ELF-1 (cell line): ENCODE results near the gene NPHS1.
"Not testable (repeated sequence)": the region's sequence is repeated elsewhere in the genome, so short reads cannot be mapped to it uniquely, and the experiment has no call there.

Experiments used
- DNase-seq: peaks from one replicate; pipeline ENCODE4 v3.0.0-alpha.2; 2016; ENCODE audit warnings: low read depth, low spot score

The NPHS1 gene

DNA sequence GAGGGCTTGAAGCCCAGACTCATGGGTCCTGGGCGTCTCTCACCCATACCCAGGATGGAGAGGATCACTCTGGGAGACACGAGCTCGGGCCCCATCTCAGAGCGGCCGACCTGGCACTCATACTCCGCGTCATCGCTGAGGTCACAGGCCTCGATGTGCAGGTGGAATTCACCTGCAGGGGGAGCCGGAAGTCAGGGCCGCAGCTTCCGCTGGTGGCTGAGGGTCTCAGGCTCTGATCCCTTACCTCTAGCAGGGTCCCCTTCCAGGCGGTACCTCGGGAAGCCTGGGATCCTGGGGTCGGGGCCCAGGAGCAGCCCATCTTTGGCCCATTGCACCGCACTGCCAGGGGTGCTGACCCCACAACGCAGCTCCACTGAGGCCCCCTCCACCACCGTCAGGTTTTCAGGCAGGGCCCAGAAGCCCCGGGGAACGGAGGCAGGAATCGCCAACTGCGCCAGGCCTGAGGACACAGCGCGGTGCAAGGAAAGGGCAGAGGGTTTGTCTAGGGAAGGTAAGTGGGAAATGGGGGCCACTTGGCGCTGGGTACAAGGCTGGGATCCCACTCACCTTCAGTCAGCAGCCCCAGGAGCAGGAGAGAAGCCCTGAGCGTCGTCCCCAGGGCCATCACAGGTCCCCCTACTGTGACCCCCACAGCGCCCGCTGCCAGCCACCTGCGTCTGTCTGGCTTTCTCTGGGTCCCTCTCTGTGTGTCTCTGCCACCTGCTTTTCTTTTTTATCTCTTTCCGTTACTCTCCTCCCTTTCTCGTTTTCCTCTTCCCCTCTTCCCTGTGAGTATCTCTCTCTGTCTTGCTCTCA, 883 bp downstream of the NPHS1 start:
- DNase-seq, result peak; percentile 56

DNA sequence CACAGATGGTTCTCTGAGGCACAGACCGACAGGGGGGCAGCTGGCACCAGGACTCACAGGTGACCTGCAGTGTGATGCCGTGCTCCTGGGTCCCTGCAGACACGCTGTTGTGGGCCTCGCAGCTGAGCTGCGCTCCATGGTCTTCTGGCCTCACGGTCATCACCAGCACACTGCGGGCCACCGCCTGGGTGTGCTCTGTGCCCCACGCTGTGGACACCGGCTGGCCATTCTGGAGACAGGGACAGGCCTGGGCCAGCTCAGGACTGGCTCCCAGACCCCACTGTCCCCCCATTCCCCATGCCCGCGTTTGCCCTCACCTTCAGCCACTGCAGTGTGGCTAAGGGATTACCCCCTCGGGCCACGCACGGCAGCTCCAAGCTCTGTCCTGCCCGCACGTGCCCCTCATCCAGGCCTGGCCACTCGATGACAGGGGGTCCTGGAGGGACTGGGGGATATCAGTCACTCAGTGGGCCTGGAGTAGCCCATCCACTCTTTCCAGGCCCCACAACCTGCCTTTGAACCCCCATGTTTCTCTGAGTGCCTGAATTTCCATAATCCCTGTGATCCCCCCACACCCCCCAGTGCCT, 3.3 kb downstream of the NPHS1 start:
- no peak for DNase-seq

GRCh38 chr19:35848486-35848885, 3.8 kb downstream of the NPHS1 start:
- DNase-seq, result no peak

- no peak for DNase-seq
Observed at GRCh38 chr19:35847911-35848310, 4.4 kb downstream of the NPHS1 start.

- peak; percentile 30 for DNase-seq
Observed at GRCh38 chr19:35846038-35846668, 6.2 kb downstream of the NPHS1 start.

DNA sequence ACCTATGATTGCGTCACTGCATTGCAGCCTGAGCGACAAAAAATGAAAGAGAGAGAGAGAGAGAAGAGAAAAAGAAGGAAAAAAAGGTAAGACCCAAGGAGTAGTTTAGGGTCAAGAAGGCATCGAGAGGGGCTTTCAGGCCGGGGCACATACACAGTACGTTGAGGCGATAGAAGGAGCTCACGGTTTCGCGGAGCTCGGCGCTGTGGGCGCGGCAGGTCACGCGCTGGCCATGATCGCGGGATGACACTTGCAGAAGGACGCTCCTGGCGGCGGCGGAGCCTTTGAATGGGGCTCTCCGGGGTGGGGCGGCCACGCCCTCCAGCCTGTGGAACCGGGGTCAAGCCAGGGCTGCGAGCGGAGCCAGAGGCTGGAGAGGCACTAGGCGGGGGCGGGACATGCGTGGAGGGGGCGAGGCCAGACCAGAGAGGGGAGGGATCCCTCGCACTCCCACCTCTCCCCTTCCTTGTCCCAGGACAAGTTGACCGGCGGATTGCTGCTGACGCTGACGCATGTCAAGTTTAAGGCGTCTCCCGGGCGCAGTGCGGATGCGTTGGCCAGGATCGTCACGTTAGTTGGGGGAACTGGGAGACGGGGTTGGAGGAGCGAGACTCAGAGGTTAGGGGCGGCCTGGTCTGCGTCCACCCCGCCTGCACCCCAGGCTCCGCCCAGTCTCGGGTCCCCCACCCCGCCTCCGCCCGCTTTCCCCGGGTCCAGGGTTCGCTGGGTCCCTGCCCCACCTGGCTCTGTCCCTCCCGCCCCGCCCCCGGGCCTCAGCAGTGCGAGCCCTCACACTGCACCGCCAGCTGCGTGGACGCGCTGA, 6.9 kb downstream of the NPHS1 start:
- no peak for DNase-seq

GRCh38 chr19:35844482-35845214, 7.7 kb downstream of the NPHS1 start:
- no peak for DNase-seq

- peak; percentile 67 for DNase-seq
Observed at GRCh38 chr19:35843676-35844481, 8.4 kb downstream of the NPHS1 start.

GRCh38 chr19:35842666-35843272, 9.5 kb downstream of the NPHS1 start:
- no peak for DNase-seq

DNA sequence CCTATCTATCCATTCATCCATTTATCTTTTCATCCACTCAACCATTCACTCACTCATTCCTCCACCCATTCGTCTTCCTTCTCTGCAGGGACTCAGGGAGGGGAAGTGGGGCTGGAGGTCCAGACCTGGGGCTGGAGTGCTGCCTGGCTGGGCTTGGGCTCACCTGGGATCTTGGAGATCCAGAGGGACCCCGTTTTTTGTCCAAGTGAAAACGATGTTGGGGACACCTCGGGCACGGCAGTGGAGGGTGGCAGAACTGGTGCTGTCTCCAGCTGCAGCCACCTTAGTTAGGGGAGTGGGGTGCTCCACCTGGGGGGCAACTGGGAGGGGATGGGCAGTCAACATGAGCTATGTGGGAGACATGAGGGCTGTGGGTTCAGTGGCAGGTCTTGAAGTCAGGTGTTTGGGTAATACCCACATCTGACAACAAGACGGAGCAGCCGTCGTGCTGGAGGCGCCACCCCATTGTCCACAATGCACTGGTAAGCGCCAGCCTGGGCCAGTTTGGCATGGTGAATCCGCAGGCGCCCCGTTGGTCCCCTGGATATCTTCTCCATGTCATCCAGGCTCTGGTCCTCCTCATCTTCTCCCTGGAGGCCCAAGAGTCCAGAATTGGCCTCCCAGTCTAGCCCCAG, 10.2 kb downstream of the NPHS1 start:
- DNase-seq, result no peak

DNA sequence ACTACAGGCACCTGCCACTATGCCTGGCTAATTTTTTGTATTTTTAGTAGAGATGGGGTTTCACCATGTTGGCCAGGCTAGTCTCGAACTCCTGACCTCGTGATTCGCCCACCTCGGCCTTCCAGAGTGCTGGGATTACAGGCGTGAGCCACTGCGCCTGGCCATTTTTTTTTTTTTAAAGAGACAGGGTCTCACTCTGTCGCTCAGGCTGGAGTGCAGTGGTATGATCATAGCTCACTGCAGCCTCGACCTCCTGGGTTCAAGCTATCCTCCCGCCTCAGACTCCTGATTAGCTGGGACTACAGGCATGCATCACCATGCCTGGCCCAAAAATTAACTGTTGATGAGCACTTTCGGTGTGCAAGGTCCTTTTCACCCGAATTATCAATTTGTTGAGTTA, 16.2 kb downstream of the NPHS1 start:
- DNase-seq, result not testable (repeated sequence)

DNA sequence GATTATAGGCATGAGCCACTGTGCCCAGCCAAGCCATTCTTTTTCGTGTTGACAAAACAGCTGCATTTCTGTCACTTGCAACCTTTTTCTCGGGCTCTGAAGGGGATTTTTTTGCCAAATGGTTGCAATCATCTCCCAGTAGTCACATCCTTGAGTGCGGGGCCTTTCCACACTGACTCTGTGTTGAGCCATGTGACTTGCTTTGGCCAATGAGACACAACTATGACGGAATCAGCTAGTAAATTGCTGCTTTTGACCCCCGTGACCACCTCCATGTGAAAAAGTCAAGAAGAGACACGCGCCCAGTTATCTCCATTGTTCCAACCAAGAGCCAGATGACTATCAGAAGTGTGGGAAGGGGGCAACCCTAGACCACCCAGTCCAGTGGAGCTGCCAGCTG, 18.3 kb downstream of the NPHS1 start:
- DNase-seq, result no peak

DNA sequence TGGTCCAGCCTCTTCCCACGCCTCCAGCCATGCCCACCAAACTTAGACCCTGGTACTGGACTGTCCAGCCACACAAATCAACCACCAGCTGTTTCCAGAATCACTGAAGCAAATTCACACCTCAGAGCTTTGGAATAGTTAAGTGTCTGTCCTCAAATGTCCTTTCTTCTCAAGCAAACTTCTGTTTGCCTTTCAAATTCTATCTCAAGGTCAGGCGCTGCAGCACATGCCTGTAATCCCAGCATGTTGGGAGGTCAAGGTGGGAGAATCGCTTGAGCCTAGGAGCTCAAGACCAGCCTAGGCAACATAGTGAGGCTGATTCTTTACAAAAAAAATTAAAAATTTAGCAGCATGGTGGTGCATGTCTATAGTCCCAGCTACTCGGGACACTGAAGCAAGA, 20.2 kb downstream of the NPHS1 start:
- no peak for DNase-seq

GRCh38 chr19:35830986-35831385, 21.3 kb downstream of the NPHS1 start:
- no peak for DNase-seq

DNA sequence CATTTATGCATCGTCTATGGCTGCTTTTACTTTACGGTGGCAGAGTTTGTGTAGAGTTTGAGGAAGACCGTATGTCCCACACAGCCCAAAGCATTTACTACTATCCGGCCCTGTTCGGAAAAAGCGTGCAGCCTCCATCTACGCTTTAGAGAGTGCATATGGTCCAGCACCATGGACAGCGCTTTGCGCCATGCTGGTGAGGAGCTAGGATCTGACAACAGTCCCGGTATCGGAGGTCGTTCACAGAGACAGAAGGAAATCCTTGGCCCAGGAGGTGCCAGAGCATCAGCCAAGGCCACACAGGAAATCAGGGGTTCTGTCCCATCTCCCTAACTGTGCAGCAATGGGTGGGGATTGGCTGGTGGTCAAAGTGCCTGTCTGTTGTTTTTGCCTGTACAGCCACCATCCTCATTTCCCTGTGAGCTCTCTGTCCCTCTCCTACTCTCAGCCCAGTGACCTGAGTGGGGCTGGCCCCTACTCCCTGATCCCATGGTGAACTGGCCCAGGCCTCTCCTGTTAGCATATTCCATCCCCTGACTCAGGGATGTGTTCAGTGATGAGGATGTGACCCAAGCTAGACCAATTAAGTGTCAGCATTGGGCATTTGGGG, 23.5 kb downstream of the NPHS1 start:
- DNase-seq, result peak; percentile 78

- DNase-seq, result no peak
Observed at GRCh38 chr19:35824150-35824549, 28.2 kb downstream of the NPHS1 start.

DNA sequence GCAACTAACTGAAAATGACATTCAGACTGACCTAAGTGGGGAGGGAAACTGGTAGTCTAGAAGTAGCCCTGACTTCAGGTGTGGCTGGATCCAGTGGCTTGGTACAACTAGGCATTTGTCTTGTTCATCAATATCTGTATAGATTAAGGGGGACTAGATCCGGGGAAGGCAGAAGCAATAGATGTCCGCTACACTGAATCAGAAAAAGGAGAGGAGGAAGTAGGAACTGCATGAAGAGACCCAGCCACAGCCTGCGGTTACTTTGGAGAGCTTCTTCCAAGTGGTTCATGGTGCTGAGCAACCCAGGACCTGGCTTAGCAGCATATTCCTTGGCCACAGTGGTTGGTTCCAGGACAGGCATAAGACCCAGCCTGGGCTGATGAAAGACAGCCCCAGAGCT, 29.7 kb downstream of the NPHS1 start:
- DNase-seq, result no peak

DNA sequence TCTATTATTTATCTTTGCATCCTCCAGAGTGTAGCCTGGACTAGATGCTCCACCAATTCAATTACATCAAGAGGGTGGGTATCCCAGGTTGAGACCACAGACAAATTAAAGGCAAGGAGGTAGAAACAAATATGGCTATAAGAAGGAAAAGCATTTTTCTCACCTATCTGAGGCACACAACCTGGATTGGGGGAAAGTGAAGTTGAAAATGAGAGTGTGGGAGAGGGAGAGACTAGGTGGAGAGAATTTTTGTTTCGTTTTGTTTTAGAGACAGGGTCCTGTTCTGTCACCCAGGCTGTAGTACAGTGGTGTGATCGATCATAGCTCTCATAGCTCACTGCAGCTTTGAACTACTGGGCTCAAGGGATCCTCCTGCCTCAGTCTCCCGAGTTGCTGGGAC, 33.9 kb downstream of the NPHS1 start:
- DNase-seq, result no peak

- peak; percentile 55 for DNase-seq
Observed at GRCh38 chr19:35816846-35817245, 35.5 kb downstream of the NPHS1 start.
